BLaER1 (cell line): ENCODE measurements around the gene TMCC2.
"Not testable (repeated sequence)": the region's sequence is repeated elsewhere in the genome, so short reads cannot be mapped to it uniquely, and the experiment has no call there.

ENCODE experiments used
- H3K27ac ChIP-seq: shearing (Covaris generic); formaldehyde crosslinking; 2 replicates; pipeline ENCODE4 v1.8.1; 2022
- H3K27me3 ChIP-seq: shearing (Covaris generic); formaldehyde crosslinking; 2 replicates; pipeline ENCODE4 v1.8.1; 2022
- H3K36me3 ChIP-seq: shearing (Covaris generic); formaldehyde crosslinking; 2 replicates; pipeline ENCODE4 v1.8.1; 2022
- H3K4me1 ChIP-seq: shearing (Covaris generic); formaldehyde crosslinking; 2 replicates; pipeline ENCODE4 v1.8.1; 2022
- H3K4me2 ChIP-seq: shearing (Covaris generic); formaldehyde crosslinking; 2 replicates; pipeline ENCODE4 v1.8.1; 2022
- H3K4me3 ChIP-seq: shearing (Covaris generic); formaldehyde crosslinking; 2 replicates; pipeline ENCODE4 v1.8.1; 2022
- H3K9ac ChIP-seq: shearing (Covaris generic); formaldehyde crosslinking; 2 replicates; pipeline ENCODE4 v1.8.1; 2022
- H3K9me3 ChIP-seq: shearing (Covaris generic); formaldehyde crosslinking; 2 replicates; pipeline ENCODE4 v1.8.1; 2022
- H4K20me1 ChIP-seq: shearing (Covaris generic); formaldehyde crosslinking; 2 replicates; pipeline ENCODE4 v1.8.1; 2022
- Cebpa-rat ChIP-seq: shearing (Covaris generic); IDR thresholded peaks from 2 replicates; pipeline ENCODE4 v1.8.1; 2022

The TMCC2 gene

GRCh38 chr1:205273551-205273982, 45.8 kb downstream of the TMCC2 start:
- Histone ChIP-seq H4K20me1 (peaks cover 26% of the 10 kb centered on the region; the same call in 1 of the 2 replicates), H3K4me1 (peaks cover 7% of the 10 kb centered on the region; the same call in 1 of the 2 replicates), H3K27me3 (peaks cover 12% of the 10 kb centered on the region; the same call in 1 of the 2 replicates), H3K9ac (no peak overlapping the region), H3K36me3 (no peaks in the 10 kb centered on the region), H3K4me3 (no peak overlapping the region), H3K9me3 (no peaks in the 10 kb centered on the region), H3K4me2 (no peak overlapping the region), H3K27ac (no peak overlapping the region)
- no peak for TF ChIP-seq Cebpa-rat

- Histone ChIP-seq H3K4me2 (no peak overlapping the region), H3K27me3 (peaks cover 12% of the 10 kb centered on the region; the same call in 1 of the 2 replicates), H3K27ac (no peak overlapping the region), H4K20me1 (peaks cover 26% of the 10 kb centered on the region; the same call in 1 of the 2 replicates), H3K36me3 (no peaks in the 10 kb centered on the region), H3K4me3 (no peak overlapping the region), H3K9me3 (no peaks in the 10 kb centered on the region), H3K4me1 (peaks cover 13% of the 10 kb centered on the region), H3K9ac (no peak overlapping the region)
- TF ChIP-seq Cebpa-rat = no peak
Observed at GRCh38 chr1:205274041-205274691, 46.4 kb downstream of the TMCC2 start.

- Histone ChIP-seq H3K4me3 (no peak overlapping the region), H3K4me1 (peaks cover 16% of the 10 kb centered on the region), H4K20me1 (peaks cover 26% of the 10 kb centered on the region; the same call in 1 of the 2 replicates), H3K4me2 (no peak overlapping the region), H3K36me3 (no peaks in the 10 kb centered on the region), H3K9ac (no peak overlapping the region), H3K27me3 (peaks cover 12% of the 10 kb centered on the region; the same call in 1 of the 2 replicates), H3K9me3 (no peaks in the 10 kb centered on the region), H3K27ac (no peak overlapping the region)
- no peak for TF ChIP-seq Cebpa-rat
Observed at GRCh38 chr1:205275133-205275532, 47.4 kb downstream of the TMCC2 start.

- H4K20me1 ChIP-seq = peaks cover 26% of the 10 kb centered on the region; the same call in 1 of the 2 replicates
- no peak for TF ChIP-seq Cebpa-rat
- no peaks in the 10 kb centered on the region for H3K36me3 ChIP-seq
- H3K27me3 ChIP-seq = peaks cover 12% of the 10 kb centered on the region; the same call in 1 of the 2 replicates
- no peaks in the 10 kb centered on the region for H3K9me3 ChIP-seq
- H3K9ac ChIP-seq = no peak overlapping the region
- no peak overlapping the region for H3K27ac ChIP-seq
- H3K4me3 ChIP-seq = no peak overlapping the region
- no peak overlapping the region for H3K4me2 ChIP-seq
- H3K4me1 ChIP-seq = peaks cover 16% of the 10 kb centered on the region
Observed at GRCh38 chr1:205275916-205276688, 48.4 kb downstream of the TMCC2 start.

- peaks cover 16% of the 10 kb centered on the region for H3K4me1 ChIP-seq
- no peak overlapping the region for H3K4me3 ChIP-seq
- H3K27me3 ChIP-seq = peaks cover 14% of the 10 kb centered on the region; the same call in 1 of the 2 replicates
- H4K20me1 ChIP-seq = peaks cover 26% of the 10 kb centered on the region; the same call in 1 of the 2 replicates
- no peaks in the 10 kb centered on the region for H3K9me3 ChIP-seq
- H3K36me3 ChIP-seq = no peaks in the 10 kb centered on the region
- TF ChIP-seq Cebpa-rat = no peak
- no peak overlapping the region for H3K9ac ChIP-seq
- no peak overlapping the region for H3K27ac ChIP-seq
- no peak overlapping the region for H3K4me2 ChIP-seq
Observed at GRCh38 chr1:205276689-205277065, 48.9 kb downstream of the TMCC2 start.

GRCh38 chr1:205279986-205280385, 52.2 kb downstream of the TMCC2 start:
- peaks cover 37% of the 10 kb centered on the region for H3K4me1 ChIP-seq
- peaks cover 42% of the 10 kb centered on the region for H4K20me1 ChIP-seq
- TF ChIP-seq Cebpa-rat = no peak
- H3K36me3 ChIP-seq = no peaks in the 10 kb centered on the region
- peaks cover 36% of the 10 kb centered on the region for H3K27me3 ChIP-seq
- H3K9me3 ChIP-seq = no peaks in the 10 kb centered on the region
- H3K4me2 ChIP-seq = no peak overlapping the region
- no peak overlapping the region for H3K9ac ChIP-seq
- H3K27ac ChIP-seq = no peak overlapping the region
- no peak overlapping the region for H3K4me3 ChIP-seq

- H3K9me3 ChIP-seq, H3K9ac ChIP-seq, H3K4me2 ChIP-seq, H3K4me3 ChIP-seq, H3K27ac ChIP-seq, H3K36me3 ChIP-seq: not testable (repeated sequence)
- peaks cover 46% of the 10 kb centered on the region for H3K4me1 ChIP-seq
- peaks cover 46% of the 10 kb centered on the region for H4K20me1 ChIP-seq
- H3K27me3 ChIP-seq = peaks cover 36% of the 10 kb centered on the region
Observed at GRCh38 chr1:205280666-205281395, 53.1 kb downstream of the TMCC2 start.

- no peaks in the 10 kb centered on the region for H3K36me3 ChIP-seq
- peaks cover 31% of the 10 kb centered on the region for H3K27me3 ChIP-seq
- H4K20me1 ChIP-seq = peaks cover 62% of the 10 kb centered on the region
- H3K9me3 ChIP-seq = no peaks in the 10 kb centered on the region
- H3K4me2 ChIP-seq = peak overlapping the region; percentile 92
- H3K9ac ChIP-seq = no peak overlapping the region
- no peak for TF ChIP-seq Cebpa-rat
- no peak overlapping the region for H3K27ac ChIP-seq
- H3K4me1 ChIP-seq = peaks cover 64% of the 10 kb centered on the region
- no peak overlapping the region for H3K4me3 ChIP-seq
Observed at GRCh38 chr1:205283270-205284147, 55.8 kb downstream of the TMCC2 start.
